Epithelial cell of esophagus (primary cell): ENCODE data around the gene ZNF660.

Experiments
- DNase-seq: peaks from one replicate; pipeline ENCODE4 v3.0.0; 2010; ENCODE audit warnings: low read depth
- H3K4me3 ChIP-seq: 2 replicates; pipeline ENCODE4 v1.5.1; 2011; ENCODE audit warnings: mild to moderate bottlenecking, low read length, control low read depth
- CTCF ChIP-seq: IDR thresholded peaks from 2 replicates; pipeline ENCODE4 v1.5.1; 2011; ENCODE audit warnings: low read depth, mild to moderate bottlenecking, low read length, control low read depth, inconsistent platforms; ENCODE audit not compliant: insufficient read depth; ENCODE audit errors: missing control alignments

ZNF660 gene

GRCh38 chr3:44601749-44602148 is 17.0 kb downstream of the ZNF660 start:
- no peak for TF ChIP-seq CTCF
- DNase-seq: no peak
- H3K4me3 ChIP-seq: no peak overlapping the region

- no peak for TF ChIP-seq CTCF
- no peak overlapping the region for H3K4me3 ChIP-seq
Measured at GRCh38 chr3:44612678-44613077, 27.9 kb downstream of the ZNF660 start.

GRCh38 chr3:44624749-44625480 is 40.2 kb downstream of the ZNF660 start, which contains the start of gene ZNF197:
Gene ZNF197 (plus strand): TSS chr3:44625036. CDS start chr3:44629155, 4,119 bp downstream.
- TF ChIP-seq CTCF: no peak
- peak; percentile 89 for DNase-seq
- H3K4me3 ChIP-seq: peak within 1 kb of the TSS; percentile 87

More at GRCh38 chr3:44612678-44613077, 27.9 kb downstream of the ZNF660 start:
- no peak for DNase-seq

- no peak for TF ChIP-seq CTCF
- no peak for DNase-seq
- H3K4me3 ChIP-seq: no peak overlapping the region
Measured at GRCh38 chr3:44628716-44629115, 44.0 kb downstream of the ZNF660 start.

- no peak for DNase-seq
- H3K4me3 ChIP-seq: no peak overlapping the region
- TF ChIP-seq CTCF: no peak
Measured at GRCh38 chr3:44632193-44632592, 47.4 kb downstream of the ZNF660 start.

GRCh38 chr3:44642337-44642736 is 57.6 kb downstream of the ZNF660 start:
- no peak for TF ChIP-seq CTCF
- no peak overlapping the region for H3K4me3 ChIP-seq
- DNase-seq: no peak

GRCh38 chr3:44643024-44643423 is 58.3 kb downstream of the ZNF660 start:
- no peak overlapping the region for H3K4me3 ChIP-seq
- no peak for TF ChIP-seq CTCF
- DNase-seq: no peak
